ENCODE data around the gene B4GALT3.

B4GALT3 gene

GRCh38 chr1:161197560-161198193 lies 20.4 kb upstream of the B4GALT3 start:
- H3K27ac ChIP-seq (replicated peaks), result no peak overlapping the region
- H3K4me3 ChIP-seq (replicated peaks; ENCODE audit: insufficient read depth, low read length), result no peak overlapping the region
- TF ChIP-seq POLR2AphosphoS5 (IDR thresholded peaks at IDR 0.05; ENCODE audit: low read depth) (no peak), CTCF (IDR thresholded peaks at IDR 0.05; ENCODE audit: insufficient read depth, low read length) (no peak), SPI1 (IDR thresholded peaks at IDR 0.05; ENCODE audit: borderline replicate concordance, low read depth) (no peak), GABPA (IDR thresholded peaks at IDR 0.05; ENCODE audit: low read depth) (no peak), REST (IDR thresholded peaks at IDR 0.05; ENCODE audit: insufficient replicate concordance, low read depth) (no peak)

GRCh38 chr1:161196521-161197451 lies 19.5 kb upstream of the B4GALT3 start:
- Histone ChIP-seq H3K4me3 (replicated peaks; ENCODE audit: insufficient read depth, low read length) (no peak overlapping the region), H3K27me3 (ENCODE audit: insufficient read depth, poor library complexity, severe bottlenecking) (no peaks in the 10 kb centered on the region), H3K27ac (replicated peaks) (no peak overlapping the region)
- no peak for DNase-seq (ENCODE audit: low read depth in 1 of 2, low spot score in 1 of 2)
- TF ChIP-seq SPI1 (IDR thresholded peaks at IDR 0.05; ENCODE audit: borderline replicate concordance, low read depth), result no peak
- TF ChIP-seq POLR2AphosphoS5 (IDR thresholded peaks at IDR 0.05; ENCODE audit: low read depth), result no peak
- no peak for TF ChIP-seq GABPA (IDR thresholded peaks at IDR 0.05; ENCODE audit: low read depth)
- no peak for TF ChIP-seq CTCF (IDR thresholded peaks at IDR 0.05; ENCODE audit: insufficient read depth, low read length)
- no peak for TF ChIP-seq REST (IDR thresholded peaks at IDR 0.05; ENCODE audit: insufficient replicate concordance, low read depth)

More at GRCh38 chr1:161197560-161198193, 20.4 kb upstream of the B4GALT3 start:
- no peaks in the 10 kb centered on the region for H3K27me3 ChIP-seq (ENCODE audit: insufficient read depth, poor library complexity, severe bottlenecking)
- DNase-seq (ENCODE audit: low read depth in 1 of 2, low spot score in 1 of 2), result no peak

DNA sequence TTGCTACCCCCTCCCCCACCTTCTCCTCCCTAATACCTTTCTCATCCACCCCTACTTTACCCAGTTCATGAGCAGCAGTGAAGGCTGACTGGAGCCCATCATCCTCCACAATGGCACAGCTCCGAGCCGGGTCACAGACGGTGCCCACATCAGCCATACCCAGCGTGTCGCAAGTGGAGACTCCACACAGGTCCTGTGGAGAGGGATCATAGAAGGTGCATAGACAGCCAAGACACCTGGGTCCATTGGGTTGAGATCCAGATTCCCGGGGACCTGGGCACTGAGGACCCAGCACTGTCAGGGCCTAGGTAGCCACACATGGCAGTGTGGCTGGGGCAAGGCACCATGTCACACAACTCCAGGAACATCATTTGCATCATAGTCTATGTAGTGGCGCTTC lies 18.8 kb upstream of the B4GALT3 start:
- H3K27me3 ChIP-seq (ENCODE audit: insufficient read depth, poor library complexity, severe bottlenecking), result no peaks in the 10 kb centered on the region
- TF ChIP-seq REST (IDR thresholded peaks at IDR 0.05; ENCODE audit: insufficient replicate concordance, low read depth) (no peak), SPI1 (IDR thresholded peaks at IDR 0.05; ENCODE audit: borderline replicate concordance, low read depth) (no peak), CTCF (IDR thresholded peaks at IDR 0.05; ENCODE audit: insufficient read depth, low read length) (no peak)
- no peak overlapping the region for H3K27ac ChIP-seq (replicated peaks)
- H3K4me3 ChIP-seq (replicated peaks; ENCODE audit: insufficient read depth, low read length), result no peak overlapping the region
- no peak for DNase-seq (ENCODE audit: low read depth in 1 of 2, low spot score in 1 of 2)

All from HL-60 (cell line).